ENCODE data around the gene IFT74.

Gene IFT74

DNA sequence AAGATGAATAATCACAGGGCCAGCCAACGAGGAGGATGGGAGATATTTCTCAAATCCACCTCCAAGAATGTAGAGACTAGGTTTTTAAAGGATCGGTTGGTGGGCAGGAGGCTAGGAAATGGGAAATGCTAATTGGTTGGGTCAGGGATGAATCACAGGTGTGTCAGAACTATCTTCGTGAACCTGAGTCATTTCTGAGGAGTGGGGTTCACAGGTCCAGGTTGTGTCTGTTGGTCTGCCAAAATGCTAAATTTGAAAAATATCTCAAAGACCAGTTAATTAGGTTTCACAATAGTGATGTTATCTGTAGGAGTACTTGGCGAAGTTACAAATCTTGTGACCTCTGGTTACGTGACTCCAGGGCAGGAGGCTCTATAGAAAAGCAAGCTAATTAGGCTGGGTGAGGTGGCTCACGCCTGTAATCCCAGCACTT is 6.6 kb upstream of the IFT74 start:
- TF ChIP-seq, protein P1, sequence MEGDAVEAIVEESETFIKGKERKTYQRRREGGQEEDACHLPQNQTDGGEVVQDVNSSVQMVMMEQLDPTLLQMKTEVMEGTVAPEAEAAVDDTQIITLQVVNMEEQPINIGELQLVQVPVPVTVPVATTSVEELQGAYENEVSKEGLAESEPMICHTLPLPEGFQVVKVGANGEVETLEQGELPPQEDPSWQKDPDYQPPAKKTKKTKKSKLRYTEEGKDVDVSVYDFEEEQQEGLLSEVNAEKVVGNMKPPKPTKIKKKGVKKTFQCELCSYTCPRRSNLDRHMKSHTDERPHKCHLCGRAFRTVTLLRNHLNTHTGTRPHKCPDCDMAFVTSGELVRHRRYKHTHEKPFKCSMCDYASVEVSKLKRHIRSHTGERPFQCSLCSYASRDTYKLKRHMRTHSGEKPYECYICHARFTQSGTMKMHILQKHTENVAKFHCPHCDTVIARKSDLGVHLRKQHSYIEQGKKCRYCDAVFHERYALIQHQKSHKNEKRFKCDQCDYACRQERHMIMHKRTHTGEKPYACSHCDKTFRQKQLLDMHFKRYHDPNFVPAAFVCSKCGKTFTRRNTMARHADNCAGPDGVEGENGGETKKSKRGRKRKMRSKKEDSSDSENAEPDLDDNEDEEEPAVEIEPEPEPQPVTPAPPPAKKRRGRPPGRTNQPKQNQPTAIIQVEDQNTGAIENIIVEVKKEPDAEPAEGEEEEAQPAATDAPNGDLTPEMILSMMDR (IDR thresholded peaks at IDR 0.05; ENCODE audit: low read depth, low read length, missing control alignments), result no peak

GRCh38 chr9:26950521-26950920 is 5.7 kb upstream of the IFT74 start:
- TF ChIP-seq, protein P1 (IDR thresholded peaks at IDR 0.05; ENCODE audit: low read depth, low read length, missing control alignments), result no peak
- no peak for DNase-seq (ENCODE audit: extremely low read depth, low read depth)
- no peak overlapping the region for H3K4me3 ChIP-seq (replicated peaks; ENCODE audit: low read depth, low read length)

More for the DNA sequence above, 6.6 kb upstream of the IFT74 start:
- no peak for DNase-seq (ENCODE audit: extremely low read depth, low read depth)
- H3K4me3 ChIP-seq (replicated peaks; ENCODE audit: low read depth, low read length), result no peak overlapping the region

- H3K4me3 ChIP-seq (replicated peaks; ENCODE audit: low read depth, low read length), result no peak overlapping the region
- TF ChIP-seq, protein P1 (IDR thresholded peaks at IDR 0.05; ENCODE audit: low read depth, low read length, missing control alignments), result no peak
- no peak for DNase-seq (ENCODE audit: extremely low read depth, low read depth)
Measured at GRCh38 chr9:26951794-26952193, 4.4 kb upstream of the IFT74 start.

DNA sequence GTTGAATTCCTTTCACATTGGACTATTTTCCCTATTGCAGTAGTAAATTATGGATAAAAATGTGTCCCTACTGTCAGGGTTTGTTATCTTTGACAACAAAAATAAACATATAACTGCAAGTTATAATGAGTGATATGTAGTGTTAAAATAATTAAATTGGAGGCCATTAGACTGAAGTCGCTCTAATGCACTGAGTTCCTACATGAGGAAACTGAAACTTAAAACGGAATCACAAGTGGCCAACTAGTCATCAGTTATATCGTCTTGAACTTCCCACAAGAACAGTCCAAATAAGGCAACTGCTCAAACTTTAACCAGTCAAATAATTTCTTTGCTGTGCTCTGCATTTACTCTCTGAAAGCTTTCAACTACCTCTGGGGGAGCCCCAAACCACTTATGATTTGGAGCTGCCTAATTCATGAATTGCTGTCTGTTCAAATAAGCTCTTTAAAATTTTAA is 2.1 kb upstream of the IFT74 start:
- H3K4me3 ChIP-seq (replicated peaks; ENCODE audit: low read depth, low read length), result no peak overlapping the region

DNA sequence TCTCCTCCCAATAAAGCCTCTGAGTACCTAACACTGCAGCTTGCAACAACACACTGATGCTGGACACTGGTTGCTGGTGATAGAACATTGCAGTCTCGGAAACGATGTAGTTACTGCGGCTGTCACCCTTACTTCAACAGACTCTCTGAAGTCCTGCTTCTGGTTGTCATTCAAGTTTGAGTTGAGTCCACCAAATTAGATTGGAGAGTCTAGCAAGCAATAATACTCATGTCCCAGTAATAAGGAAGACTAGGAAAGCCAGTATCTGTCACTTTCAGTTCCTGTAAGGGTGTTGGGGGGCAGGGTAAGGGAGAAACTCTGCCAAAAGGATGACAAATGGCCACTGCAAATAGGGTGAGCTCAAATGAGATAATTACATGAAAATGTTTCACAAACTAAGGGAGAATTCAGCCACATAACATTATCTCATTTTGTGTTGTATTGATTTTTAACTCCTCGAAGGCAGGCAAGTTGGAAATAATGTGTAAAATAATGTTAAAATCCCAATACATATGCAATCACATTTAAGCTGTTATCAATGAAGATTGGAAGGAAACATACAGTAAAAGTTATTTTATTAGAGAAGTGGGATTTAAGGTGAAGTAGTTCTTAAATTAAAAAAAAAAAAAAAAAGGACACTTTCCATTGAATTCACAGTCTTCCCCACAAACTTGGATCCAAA is 849 bp upstream of the IFT74 start:
- TF ChIP-seq, protein P1 (IDR thresholded peaks at IDR 0.05; ENCODE audit: low read depth, low read length, missing control alignments), result no peak
- no peak for DNase-seq (ENCODE audit: extremely low read depth, low read depth)
- peak overlapping the region; percentile 56 for H3K4me3 ChIP-seq (replicated peaks; ENCODE audit: low read depth, low read length)

More for the DNA sequence above, 2.1 kb upstream of the IFT74 start:
- TF ChIP-seq, protein P1 (IDR thresholded peaks at IDR 0.05; ENCODE audit: low read depth, low read length, missing control alignments), result no peak
- no peak for DNase-seq (ENCODE audit: extremely low read depth, low read depth)

GRCh38 chr9:26956860-26957233 is 635 bp downstream of the IFT74 start:
- TF ChIP-seq, protein P1 (IDR thresholded peaks at IDR 0.05; ENCODE audit: low read depth, low read length, missing control alignments), result no peak
- H3K4me3 ChIP-seq (replicated peaks; ENCODE audit: low read depth, low read length), result peak overlapping the region; percentile 56
- DNase-seq (ENCODE audit: extremely low read depth, low read depth), result no peak
